Right ventricle myocardium inferior (tissue), 1 donor: ENCODE measurements around the gene TMIE. TPM values are rescaled to one million over a fixed set of nuclear protein-coding genes. Genes with fewer than 3 reads are reported as not detected.

ENCODE experiments used
- ATAC-seq: fragments of 200-7000 bp; cut with Tn5 transposase; one replicate; pipeline ENCODE4 v1.9.1; 2020; ENCODE audit warnings: mild to moderate bottlenecking, moderate library complexity
- DNase-seq: peaks from one replicate; pipeline ENCODE4 v3.0.0; 2021; ENCODE audit errors: missing footprints
- intact Hi-C: fragments of 100-400 bp; cut with DNase I; formaldehyde crosslinking; loops from one replicate; pipeline ENCODE4 v1.11.0; 2022
- total RNA-seq: library from RNA; stranded (reverse); fragmentation: NEBNext Ultra II Directional; extraction: Animal tissue kit (Norgen Biotek cat#: 25700); gene quantifications from one replicate; pipeline ENCODE4 v1.2.1, GENCODE V29; 2021
- donor health status: DM: no; HTN: yes; CAD: no; lungs with severe emphysema.

TMIE gene
- total RNA-seq, 1 donor from 2014 or later, result 0.89 TPM

DNA sequence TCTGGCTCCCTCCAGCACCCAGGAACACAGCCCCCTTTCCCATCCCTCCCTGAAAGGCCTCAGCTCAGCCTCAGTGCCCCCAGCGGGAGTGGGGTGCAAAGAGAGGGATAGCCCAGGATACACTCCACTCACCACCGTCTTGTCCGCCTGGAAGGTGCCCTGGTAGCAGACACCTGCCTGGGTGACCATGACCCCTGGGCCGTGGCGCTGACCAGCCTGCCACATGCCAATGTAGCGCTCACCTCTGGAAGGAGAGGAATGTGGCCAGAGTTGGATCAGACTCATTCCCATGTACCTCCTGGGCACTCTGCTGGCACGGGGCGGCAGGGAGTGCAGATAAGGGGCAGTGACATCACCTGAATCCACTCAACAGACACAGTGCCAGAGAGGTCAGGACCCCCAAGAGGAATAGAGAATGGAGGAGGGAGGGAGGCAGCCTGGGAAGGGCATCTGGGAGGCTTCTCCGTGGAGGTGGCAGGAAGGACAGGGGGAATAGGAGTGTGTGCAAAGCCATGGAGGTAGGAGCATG lies 20.8 kb upstream of the TMIE start:
- intact Hi-C loops, result no loop called here
- ATAC-seq (peak; percentile 9), DNase-seq (no peak)

- intact Hi-C loops, result no loop called here
Measured at GRCh38 chr3:46681387-46681786, 19.8 kb upstream of the TMIE start.

DNA sequence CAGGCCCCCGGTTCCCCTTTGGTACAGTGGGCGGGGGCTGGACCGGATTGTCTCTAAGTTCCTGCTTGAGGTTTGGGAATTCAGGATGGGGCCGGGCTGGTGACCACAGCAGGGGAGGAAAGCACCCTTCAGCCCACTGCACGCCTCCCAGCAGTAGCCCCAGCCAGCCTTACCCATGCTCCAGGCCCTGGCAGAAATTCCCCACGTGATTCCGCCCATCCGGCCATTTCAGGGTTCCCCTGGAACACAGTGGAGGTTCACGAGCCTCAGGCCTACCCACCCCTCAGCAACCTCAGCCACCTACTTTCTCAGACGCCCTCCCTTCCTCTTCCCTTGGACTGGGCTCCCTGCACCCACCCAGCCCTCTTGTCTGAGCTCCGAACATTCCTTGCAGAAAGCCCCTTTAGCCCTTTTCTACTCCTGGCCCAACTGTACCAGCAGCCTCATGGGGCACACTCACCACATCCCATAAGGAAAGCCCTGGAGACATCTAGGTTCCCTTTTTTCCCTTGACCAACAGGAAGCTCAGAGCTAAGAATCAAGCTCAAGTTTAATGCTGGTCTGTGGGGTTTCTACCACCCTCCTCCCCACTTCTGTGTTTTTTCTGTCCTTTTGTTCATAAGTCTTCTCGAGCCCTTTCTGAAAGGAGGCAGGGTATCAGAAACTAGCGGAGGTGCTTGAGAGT lies 19.2 kb upstream of the TMIE start:
- intact Hi-C loops, result no loop called here
- DNase-seq (no peak), ATAC-seq (no peak)

More at GRCh38 chr3:46681387-46681786, 19.8 kb upstream of the TMIE start:
- ATAC-seq, result no peak
- DNase-seq, result no peak

DNA sequence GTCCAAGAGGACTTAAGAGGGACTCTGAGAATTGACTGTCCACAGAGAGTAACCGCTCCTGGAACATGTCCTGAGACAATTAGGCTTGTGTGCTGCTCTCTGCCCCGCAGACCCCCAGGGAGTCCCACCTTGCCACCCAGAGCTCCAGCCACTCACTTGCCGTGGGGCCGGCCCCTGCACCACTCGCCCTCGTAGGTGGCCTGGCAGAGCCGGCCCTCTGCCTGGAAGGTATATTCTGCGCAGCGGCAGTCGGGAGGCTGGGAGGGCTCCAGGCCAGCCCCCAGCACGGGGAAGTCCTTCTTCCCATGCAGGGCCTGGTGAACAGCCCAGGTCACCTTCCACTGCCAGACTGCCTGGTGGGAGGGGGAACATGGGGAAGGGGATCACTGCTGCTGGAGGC lies 18.2 kb upstream of the TMIE start:
- ATAC-seq (no peak), DNase-seq (no peak)
- intact Hi-C loops, result no loop called here

DNA sequence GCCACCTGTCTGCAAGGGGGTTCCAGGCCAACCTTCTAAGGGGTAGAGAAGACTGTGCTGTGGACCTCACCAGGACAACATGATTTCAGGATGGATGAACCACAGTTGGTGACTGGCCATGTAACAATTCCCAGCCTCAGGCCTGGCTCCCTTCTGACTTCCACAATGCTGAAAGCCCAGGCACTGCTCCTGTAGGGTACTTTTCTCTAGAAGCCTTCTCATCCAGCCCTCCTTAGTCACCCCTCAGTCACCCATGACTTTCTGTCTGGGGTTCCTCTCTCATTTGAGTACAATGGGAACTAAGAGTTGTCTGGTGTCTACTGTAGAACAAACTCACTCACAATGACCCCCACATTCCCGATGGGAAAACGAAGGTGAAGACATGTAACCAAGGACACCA lies 16.3 kb upstream of the TMIE start:
- ATAC-seq (no peak), DNase-seq (no peak)
- intact Hi-C loops, result no loop called here

DNA sequence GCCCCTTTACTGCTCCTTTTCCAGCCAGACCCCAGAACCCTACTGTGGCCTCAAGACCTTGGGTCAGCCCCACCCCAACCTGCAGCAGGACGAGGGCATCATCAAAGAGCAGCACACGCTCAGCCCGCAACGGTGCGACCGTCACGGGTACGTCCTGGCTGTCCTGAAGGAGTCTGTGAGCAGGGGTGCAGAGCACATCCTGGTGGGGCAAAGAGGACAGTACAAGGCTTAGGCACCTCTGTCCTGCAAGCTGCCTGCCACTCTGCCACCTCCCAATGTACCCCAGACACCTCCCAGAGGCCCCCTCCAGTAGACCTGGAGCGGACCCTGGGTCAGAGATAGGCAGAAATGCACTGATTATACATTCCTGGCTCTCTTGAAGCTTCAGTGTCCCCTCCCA lies 15.7 kb upstream of the TMIE start:
- intact Hi-C loops, result no loop called here
- ATAC-seq (no peak), DNase-seq (no peak)

DNA sequence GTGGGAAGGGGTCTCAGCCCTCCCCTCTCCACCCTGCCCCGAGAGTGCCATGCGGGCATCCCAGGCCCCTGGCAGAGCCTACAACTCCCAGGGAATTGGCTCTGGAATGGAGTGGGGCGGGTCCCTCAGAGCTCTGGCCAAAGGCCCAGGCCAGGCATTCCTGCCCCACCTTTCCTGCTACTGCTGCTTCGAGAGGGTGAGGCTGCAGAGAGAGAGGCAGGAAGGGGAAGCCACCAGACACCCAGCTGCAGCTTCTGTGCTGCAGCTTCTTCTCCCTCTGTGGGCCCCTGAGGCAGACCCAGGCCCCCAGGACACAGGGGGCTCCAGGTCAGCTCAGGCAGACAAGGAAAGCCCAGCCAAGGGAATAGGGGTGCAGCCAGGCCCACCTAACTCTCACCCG lies 10.4 kb upstream of the TMIE start:
- peak; percentile 48 for ATAC-seq
- intact Hi-C loops, result loop anchor here (10.0 kb wide), 1 partner anchor 126 kb away; the partner anchor contains the start of gene LRRC2
- DNase-seq, result no peak

DNA sequence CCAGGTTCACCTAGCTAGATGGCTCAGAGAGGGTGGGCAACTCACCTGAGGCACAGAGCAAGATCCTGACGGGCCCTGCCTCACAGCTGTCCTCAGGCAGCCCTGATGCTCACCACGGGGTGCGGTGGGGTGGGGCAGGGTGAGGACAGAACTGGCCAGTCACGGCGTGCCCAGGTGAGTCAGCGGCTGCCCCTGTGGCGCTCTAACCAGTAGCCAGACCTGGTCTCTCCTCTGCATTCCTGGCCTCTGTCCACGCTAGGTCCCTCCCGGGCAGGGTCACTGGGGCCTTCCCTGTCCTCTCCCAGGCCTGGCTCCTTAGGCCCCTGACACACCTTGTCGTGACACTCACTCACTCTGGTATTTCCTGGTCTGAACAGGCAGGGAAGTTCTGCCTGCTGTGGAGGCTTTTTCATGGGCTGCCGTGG lies 8.6 kb upstream of the TMIE start:
- DNase-seq, result no peak
- intact Hi-C loops, result loop anchor here (10.0 kb wide), 1 partner anchor 128 kb away; the partner anchor contains the start of gene LRRC2
- no peak for ATAC-seq

DNA sequence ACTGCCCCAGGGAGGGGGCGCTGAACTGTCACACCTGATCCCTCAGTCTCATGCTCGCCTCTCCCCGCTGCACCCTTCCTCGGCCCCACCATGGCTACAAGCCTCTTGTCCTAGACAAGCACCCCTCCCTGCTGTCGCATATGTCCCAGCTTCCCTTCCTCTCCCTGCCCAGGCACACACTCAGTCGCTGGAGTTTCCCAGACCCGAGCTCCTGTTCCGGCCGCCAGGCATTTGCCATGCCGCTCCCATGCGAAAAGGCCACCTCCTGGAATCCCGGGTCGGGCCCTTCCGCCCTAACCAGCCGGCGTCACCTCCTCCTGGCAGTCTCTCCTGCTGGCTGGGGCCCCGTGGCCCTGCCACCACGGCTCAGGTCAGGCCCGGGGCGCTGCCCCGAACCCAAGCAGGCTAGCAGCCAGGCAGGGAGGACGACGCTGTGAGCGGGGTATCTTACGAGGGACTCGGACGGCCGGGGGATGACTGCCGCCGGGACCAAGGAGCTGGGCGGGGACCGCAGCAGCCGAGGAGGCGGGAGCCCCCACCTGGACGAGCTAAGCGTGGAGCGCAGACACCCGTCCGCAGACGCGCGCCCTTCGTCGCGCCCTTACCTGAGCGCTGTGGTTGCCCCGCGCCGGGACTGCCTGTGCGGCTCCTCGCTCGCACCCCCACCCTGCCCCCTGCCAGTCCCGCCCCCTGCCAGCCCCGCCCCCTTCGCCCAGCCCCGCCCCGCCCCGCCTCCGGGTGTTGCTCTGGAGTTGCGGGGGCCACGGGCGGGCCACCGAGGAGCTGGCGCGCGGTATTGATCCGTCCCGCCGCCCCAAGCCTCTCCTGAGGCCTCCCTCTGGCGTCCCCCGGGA lies 7.9 kb upstream of the TMIE start, which contains the start of gene ALS2CL:
ALS2CL (minus strand) TSS at position 642 of the 854 bp plus-strand sequence. CDS start 4,239 bp downstream, outside the sequence.
- intact Hi-C loops, result loop anchor here (10.0 kb wide), 1 partner anchor 128 kb away; the partner anchor contains the start of gene LRRC2
- peak; percentile 69 for ATAC-seq

GRCh38 chr3:46693892-46694226 lies 7.3 kb upstream of the TMIE start:
- intact Hi-C loops, result loop anchor here (10.0 kb wide), 1 partner anchor 129 kb away; the partner anchor contains the start of gene LRRC2
- peak; percentile 75 for DNase-seq
- ATAC-seq, result peak; percentile 11

More for the DNA sequence above, 7.9 kb upstream of the TMIE start, which contains the start of gene ALS2CL:
- peak; percentile 82 for DNase-seq

DNA sequence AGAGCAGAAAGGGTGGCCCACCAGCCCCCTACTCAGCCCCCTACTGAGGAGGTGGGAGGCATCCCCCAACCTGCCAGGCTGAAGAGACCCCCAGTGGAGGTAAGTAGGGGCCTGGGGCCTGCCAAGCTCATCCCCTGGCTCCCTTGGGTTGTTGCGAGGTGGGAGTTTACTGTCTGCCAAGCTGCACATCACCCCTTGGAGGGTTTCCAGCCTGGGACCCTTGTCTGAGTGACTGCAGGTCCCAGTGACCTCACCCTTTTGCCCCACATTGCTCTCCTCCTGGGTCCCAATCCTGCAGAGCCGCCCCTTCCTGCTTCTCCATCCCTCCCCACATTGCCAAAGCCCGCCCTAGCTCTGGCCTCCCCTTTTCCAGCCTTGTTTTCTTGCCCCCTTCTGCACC lies 6.7 kb upstream of the TMIE start:
- intact Hi-C loops, result loop anchor here (10.0 kb wide), 1 partner anchor 130 kb away; the partner anchor contains the start of gene LRRC2
- DNase-seq (no peak), ATAC-seq (no peak)

- intact Hi-C loops, result loop anchor here (10.0 kb wide), 1 partner anchor 131 kb away; the partner anchor contains the start of gene LRRC2
- ATAC-seq, result peak; percentile 16
- peak; percentile 84 for DNase-seq
Measured at GRCh38 chr3:46695177-46695961, 5.8 kb upstream of the TMIE start.

- intact Hi-C loops, result loop anchor here (2.0 to 10.0 kb wide), 2 partner anchors 131 to 171 kb away; partner anchors contain the start of gene LRRC2
- peak; percentile 81 for DNase-seq
Measured at GRCh38 chr3:46695962-46696894, 5.0 kb upstream of the TMIE start.

GRCh38 chr3:46699676-46700523 lies 1.3 kb upstream of the TMIE start:
- intact Hi-C loops, result loop anchor here (10.0 kb wide), 2 partner anchors 135 to 305 kb away; partner anchors contain the start of gene LRRC2
- ATAC-seq (peak; percentile 17), DNase-seq (peak; percentile 80)

More at GRCh38 chr3:46695962-46696894, 5.0 kb upstream of the TMIE start:
- ATAC-seq, result peak; percentile 72

DNA sequence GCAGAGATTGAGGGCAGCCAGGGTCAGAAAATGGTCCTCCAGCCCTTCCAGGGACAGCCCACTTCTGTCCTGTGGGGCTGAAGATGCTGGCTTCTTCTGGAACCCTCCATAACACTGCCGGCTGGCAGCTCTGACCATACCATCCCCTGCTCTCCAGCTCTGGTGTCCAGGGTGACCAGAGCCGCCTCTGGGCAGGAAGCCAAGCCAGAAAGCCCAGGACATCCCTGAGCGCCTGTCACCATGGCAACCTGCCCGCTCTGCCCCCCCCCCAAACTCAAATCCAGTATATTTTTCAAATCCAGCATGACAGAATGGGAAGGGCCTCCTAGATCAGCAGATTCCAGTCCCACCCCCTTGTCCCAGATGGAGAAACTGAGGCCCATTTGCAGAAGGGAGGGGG lies 420 bp upstream of the TMIE start:
- intact Hi-C loops, result loop anchor here (10.0 kb wide), 1 partner anchor 304 kb away; no protein-coding TSS in a partner anchor
- DNase-seq (peak; percentile 69), ATAC-seq (no peak)
